Measurements from ENCODE around the gene C2orf76.
"Not testable (repeated sequence)": the region's sequence is repeated elsewhere in the genome, so short reads cannot be mapped to it uniquely, and the experiment has no call there.

Gene C2orf76

DNA sequence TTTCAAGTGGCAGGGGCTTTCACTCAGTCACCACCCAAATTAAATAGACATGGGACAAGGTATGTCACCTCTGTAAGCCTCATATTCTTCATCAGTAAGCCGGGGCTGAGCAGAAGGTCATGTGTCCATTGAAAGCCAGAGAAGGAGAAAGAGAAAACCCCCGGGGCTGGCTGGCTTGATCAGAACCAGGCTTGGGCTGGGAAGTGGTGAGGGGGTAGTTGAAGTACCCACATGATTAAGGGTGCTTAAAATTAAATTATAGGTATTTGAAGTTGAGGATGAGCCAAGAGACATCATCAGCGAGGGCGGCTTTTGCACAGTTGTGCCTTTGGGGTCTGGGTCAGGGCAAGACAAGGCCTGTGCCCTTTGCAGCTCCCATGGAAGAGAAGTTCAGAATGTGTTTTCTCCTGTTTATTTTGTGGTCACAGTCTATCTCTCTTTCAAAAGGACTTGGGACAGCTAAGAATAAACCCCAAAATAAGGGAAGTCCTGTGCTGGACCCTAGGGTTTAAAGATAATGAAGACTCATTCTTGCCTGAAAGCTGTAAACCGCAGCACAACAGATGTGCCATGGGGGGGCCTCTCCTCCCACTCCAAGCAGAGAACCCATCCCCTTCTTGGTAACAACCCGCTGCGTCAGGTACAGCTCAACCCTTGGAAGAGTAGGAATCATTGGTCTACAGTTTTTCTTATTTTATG lies 10.8 kb upstream of the C2orf76 start:
- DNase-seq (ENCODE audit: low spot score) = no peak

DNA sequence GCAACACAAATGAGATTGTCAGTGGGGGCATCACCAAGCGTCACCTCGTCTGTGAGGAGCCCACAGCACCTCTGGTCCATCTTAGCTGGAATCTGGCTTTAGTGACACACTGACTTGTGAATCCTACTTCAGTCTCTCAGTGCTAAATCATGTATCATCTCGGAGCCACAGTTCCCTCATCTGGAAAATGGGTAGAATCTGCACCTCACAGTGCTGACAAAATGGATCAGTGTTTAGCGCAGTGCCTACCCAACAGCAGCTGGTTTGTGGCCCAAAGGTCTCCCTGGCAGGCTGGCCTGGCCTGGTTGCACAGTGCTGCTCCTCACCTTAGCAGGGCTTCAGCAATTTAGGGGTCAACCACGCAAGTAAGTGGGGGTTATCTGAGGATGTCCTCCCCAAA lies 10.2 kb upstream of the C2orf76 start:
- DNase-seq (ENCODE audit: low spot score) = no peak

DNA sequence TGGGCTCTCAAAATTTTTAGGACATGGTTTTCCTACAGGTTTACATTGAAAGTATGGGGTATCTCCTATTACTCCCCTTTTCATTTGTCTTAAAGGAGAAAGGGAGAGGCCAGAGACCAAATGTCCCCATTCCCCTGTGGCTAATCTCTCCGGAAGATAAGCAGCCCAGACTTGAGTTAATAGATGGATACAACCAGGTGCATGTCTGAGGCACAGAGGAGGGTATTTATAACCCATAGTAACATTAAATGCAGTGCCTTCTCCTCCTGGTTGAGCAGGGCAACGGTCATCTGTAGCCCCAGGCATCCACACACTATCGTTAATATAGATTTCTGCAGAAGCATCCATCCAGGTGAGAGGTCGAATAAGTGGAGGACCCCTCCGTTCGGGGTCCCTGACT lies 9.8 kb upstream of the C2orf76 start:
- DNase-seq (ENCODE audit: low spot score) = not testable (repeated sequence)

DNA sequence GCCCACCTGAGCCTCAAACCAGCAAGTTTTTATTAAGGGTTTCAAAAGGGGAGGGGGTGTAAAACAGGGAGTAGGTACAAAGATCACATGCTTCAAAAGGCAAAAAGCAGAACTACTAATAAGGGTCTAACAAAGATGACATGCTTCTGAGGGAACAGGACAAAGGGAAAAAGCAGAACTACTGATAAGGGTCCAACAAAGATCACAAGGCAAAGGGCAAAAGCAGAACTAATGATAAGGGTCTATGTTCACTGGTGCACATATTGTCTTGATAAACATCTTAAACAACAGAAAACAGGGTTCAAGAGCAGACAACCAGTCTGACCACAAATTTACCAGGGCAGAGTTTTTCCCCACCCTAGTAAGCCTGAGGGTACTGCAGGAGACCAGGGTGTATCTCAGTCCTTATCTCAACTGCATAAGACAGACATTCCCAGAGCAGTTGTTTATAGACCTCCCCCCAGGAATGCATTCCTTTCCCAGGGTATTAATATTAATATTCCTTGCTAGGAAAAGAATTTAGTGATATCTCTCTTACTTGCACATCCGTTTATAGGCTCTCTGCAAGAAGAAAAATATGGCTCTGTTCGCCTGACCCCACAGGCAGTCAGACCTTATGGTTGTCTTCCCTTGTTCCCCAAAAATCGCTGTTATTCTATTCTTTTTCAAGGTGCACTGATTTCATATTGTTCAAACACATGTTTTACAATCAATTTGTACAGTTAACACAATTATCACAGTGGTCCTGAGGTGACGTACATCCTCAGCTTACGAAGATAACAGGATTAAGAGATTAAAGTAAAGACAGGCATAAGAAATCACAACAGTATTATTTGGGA lies 7.5 kb upstream of the C2orf76 start:
- DNase-seq (ENCODE audit: low spot score) = not testable (repeated sequence)

DNA sequence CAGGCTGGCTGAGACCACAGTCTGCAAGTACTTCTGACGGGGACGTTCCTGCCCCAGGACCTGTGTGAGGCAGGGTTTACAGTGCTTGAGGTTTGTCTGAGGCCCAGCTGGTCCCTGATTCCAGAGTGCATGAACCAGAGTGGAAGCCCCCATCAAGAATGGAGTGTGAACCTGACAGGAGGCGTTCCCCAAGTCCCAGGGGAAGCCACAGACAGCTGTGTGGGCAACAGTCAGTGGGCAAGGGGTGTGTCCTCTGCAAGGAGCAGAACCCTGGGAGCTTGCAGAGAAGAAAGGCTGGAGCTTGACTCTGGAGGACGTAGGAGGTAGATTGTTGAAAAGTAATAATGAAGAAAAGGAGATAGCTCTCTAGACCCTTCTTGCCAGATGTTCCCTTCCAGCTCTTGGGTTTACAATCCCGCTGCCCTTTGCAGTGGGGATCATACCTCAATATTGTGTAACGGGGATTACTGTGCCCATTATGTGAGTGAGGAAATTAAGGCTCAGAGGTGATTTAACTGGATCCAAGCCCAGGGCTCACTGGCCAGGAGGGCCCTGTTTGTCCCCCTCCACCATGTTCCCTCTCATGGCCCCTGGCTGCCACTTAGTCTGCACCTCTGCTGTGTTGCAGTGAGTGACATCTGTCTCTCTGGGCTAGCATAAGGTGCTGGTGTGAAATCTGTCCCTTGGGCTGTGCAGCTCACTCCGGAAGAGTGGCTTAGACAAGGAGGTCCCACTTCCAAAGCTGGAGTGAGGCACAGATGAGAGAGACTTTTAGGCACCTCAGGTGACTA lies 6.3 kb upstream of the C2orf76 start:
- DNase-seq (ENCODE audit: low spot score) = no peak

DNA sequence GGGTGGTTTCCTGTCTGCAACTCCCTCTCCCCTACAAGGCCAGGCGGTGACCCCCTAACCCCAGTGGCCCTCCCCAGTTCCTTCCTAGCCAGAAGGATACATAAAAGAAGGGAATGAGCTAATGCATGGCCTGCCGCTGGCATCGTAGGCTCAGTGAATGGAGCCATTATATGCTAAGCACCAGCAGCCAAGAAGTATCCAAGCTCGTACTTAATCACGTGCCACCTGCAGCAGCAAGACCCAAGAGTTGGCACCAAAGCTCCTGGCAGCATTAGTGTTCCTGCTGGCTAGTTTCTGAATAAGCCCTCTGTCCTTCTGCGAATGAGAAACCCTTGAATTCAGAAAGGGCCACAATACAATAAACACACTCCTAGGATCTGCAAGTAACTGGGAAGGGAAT lies 4.5 kb upstream of the C2orf76 start:
- DNase-seq (ENCODE audit: low spot score) = peak; percentile 95

DNA sequence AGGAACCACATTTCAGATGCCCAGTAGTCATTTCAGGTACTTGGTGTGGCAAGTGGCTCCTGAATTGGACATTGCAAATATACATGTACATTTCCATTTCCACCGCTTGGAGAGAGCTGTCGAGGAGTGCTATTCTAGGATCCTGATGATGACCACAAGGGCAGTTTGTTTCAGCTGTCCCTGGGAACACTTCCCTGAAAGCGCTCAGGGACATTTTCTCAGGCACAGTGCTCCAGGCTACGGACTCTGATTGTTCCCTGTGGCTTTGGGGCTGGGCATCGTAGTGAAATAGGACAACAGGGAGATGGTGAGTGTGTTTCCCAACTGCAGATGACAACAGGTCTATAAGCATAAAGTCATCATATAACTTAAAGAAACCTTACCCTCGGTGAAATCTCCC lies 3.2 kb upstream of the C2orf76 start:
- no peak for DNase-seq (ENCODE audit: low spot score)

DNA sequence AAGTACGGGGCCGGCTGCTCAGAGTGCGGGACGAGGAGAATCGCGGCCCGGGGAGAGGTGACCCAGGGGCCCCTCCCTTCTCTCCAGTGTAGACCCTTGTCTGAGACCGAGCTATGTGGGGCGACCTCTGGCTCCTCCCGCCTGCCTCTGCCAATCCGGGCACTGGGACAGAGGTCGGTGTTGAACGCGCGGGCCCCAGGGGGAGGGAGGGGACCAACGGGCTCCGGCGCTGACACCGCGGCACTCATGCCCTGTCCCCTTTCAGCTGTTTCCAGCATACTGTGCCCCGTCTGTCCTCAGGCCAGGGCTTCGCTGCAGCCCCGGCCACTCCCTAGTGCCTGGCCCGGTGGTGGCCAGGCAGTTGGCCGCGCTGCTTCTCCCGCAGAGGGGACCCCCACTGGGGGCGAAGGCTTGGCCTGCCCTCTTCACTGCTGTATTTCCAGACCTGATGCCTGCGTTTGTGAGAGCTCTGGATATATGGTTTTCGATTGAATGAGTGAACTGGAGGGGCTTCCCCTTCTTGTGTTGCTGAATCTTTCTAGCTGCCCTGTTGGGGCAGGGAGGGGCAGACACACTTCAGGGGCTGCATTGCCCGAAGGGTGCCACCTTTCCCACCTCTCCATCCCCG lies 952 bp upstream of the C2orf76 start:
- DNase-seq (ENCODE audit: low spot score) = peak; percentile 72

DNA sequence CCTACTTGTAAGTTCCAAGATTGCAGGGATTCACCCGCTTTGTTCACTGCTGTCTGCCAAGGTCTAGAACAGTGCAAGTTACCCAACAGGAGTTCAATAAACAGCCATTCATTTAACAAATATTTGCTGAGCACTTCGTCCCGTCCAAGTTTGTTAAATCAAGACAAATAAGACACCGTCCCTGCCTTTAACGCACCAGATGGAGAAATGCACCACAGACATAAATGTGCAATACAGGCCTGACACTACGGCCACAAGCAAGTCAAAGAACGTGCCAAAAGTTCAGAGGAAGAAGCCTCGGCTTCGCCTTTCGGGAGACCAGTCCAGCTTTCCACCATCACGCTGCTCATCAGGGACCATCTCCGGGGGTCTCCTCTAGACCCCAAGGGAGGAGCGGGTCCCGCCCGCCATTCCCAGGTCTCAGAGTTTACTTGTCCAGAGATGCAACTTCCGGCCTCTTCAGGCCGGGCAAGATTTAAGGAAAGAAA lies 429 bp downstream of the C2orf76 start:
- DNase-seq (ENCODE audit: low spot score) = no peak

DNA sequence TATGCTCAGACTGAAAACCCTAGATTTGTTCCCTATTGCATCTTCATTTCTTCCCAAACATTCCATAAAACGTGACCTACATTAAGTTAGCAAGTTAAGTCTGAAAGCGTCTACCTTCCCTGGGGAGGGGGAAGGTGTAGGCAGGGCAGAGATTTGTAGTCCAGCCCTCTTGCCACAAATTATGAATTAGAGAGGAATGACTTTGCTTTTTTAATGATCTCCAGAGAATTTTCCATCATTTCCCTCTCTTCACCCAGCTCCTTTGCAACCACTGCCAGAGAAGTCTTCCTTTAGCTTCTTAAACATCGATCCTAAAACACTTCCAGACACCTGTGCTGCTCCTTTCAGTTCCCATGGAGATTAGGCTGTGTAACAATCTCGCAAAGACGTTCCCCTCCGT lies 1.2 kb downstream of the C2orf76 start:
- DNase-seq (ENCODE audit: low spot score) = no peak

DNA sequence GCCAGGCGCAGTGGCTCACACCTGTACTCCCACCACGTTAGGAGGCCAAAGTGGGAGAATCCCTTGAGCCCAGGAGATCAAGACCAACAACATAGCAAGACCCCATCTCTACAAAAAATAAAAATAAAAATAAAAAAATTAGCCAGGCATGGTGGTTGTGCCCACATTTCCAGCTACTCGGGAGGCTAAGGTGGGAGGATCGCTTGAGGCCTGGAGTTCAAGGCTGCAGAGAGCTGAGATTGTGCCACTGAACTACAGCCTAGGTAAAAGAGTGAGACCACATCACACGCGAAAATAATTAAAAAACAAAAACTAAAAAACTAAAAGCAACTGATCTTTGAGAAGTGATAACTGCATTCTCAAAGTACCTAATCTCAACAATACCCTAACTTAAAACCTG lies 1.8 kb downstream of the C2orf76 start:
- DNase-seq (ENCODE audit: low spot score) = no peak

DNA sequence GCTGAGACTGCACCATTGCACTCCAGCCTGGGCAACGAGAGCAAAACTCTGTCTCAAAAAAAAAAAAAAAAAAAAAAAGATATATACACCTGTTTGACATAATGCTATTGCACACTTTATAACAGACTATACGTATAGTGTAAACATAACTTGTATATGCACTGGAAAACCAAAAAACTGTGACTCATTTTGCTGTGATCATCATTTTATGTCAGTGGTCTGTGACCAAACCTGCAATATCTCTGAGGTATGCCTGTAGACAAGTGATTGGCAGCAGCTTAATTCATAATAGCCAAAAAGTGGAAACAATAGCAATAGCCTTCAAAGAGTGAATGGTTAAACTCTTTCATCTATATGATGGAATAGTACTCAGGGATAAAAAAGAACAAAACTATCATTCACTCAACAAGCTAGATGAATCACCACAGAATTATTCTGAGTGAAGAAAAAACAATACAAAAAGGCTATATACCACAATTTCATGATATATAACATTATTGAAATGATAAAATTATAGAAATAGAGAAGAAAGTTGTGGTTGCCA lies 6.1 kb downstream of the C2orf76 start:
- DNase-seq (ENCODE audit: low spot score) = no peak

DNA sequence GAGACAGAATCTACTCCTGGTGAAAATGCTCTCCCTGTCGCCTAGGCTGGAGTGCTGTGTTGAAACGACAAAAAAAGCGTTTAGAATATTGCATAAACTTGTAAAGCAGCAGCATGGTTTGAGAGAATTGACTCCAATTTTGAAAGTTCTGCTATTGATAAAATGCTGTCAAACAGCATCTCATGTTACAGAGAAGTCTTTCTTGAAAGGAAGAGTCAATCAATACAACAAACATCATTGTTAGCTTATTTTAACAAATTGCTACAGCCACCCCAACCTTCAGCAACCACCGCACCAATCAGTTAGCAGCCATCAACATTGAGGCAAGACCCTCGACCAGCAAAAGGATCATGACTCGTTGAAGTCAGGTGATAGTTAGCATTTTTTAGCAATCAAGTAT lies 6.9 kb downstream of the C2orf76 start:
- no peak for DNase-seq (ENCODE audit: low spot score)

DNA sequence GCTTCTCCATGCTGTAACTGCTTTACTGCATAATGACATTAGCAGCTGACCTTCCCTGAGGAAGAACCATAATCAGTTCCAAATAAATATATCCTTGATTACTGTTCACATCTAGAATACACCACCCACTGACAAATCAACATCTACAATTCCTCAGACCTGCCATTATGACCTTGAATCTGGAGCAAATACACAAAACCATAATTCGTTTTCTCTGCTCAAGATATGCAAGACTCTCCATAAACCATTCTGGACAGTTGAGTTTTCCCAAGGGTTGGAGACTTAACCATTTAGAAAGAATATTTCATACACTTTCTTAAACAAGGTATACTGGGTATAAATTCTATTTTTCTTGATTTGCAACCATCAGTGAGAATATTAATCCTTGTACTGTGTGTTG lies 11.8 kb downstream of the C2orf76 start:
- DNase-seq (ENCODE audit: low spot score) = no peak

DNA sequence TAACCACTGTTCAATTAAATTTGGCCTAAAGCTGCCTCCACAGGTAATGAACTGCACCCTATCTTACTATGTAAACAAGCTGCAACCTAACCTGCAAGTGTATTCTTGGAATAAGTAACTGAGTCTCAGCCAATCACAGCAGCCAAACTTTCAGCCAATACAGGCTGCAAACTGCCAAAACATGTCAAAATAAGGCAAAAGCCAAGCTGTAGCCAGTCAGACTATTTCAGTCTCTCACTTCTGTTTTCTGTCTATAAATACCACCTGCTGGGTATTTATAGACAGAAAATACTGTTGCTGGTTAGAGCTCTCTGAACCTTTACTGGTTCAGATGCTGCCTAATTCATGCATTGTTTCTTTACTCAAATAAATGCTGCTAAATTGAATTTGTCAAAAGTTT lies 14.3 kb downstream of the C2orf76 start:
- DNase-seq (ENCODE audit: low spot score) = no peak

DNA sequence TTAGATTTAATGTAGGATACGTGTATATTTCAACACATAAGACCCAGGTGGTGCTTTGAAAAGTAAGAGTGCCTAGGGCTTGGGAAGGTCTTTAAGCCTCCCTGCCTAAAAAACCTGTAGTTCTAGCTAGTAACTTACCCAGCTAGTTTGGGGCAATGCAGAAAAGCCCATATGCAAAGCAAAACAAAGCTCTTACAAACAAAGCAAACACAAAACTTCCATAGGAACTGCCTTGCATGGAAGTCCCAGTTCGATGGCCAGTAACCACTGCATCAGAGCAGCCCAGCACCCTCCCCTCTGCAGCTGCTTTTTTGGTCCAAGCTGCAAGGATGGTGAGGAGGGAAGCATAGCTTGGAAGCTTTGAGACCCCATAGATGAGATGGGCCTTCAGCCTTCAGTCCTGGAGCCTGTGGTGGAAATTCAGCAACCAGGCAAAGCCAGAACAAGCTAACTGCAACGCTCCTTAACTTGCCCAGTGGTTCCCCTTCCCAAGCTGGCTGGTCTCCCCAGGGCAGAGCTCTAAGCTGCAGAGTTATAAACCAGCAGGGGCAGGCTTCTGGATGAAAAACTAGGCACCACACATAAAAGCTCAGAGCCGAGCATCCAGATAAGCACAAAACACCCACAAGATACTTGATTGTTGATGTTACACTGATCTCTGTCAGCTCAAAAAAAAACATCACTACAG lies 16.2 kb downstream of the C2orf76 start:
- no peak for DNase-seq (ENCODE audit: low spot score)

DNA sequence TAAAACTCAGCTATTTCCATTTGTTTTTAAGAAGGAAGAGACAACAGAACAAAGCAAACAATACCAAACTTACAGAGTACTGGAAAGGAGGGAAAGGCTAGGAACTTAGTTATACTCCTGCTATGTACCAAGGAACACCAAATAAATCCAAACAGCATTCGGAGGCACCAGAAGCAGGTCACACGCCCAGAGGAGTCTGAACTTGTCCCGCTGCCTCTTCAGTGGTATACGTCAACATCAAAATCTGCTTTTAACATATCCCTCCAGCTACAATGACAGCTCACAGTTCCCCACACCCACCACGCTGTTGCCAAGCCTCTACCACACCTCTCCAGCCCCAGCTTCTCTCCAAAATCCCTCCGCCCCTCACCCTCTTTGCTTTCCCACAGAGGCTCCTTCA lies 17.3 kb downstream of the C2orf76 start:
- DNase-seq (ENCODE audit: low spot score) = no peak

DNA sequence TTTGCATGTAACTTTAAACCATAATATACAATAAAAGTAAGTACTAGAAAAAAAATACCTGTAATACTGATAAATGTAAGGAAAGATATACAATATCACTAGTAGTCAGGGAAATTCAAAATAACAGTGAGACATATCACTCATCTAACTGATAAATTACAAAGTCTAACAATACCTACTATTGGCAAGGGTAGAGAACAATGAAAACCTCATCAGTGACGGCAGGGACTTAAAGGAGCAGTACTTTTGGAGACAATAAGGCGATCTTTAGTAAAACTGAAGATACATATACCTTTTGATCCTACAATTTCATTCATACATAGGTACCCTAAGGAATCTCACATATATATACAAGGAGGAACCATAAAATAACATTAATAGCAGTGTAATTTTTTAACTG lies 24.9 kb downstream of the C2orf76 start:
- DNase-seq (ENCODE audit: low spot score) = no peak

DNA sequence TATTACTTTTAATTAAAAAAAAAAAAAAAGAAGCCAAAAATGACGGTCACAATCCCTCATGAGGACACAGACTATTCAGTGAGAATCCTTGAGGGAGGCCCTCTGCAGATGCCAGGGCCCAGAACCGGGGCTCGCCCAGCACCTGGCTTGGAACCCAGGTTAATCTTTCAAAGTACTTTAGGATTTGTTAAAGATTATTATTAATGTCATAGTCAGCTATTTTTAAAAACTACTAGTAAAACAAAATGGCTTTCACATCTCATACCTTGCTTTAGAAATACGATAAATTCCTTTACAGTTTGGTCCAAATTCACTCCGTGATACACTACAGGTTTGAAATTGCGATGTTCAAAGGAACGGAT lies 27.1 kb downstream of the C2orf76 start:
- no peak for DNase-seq (ENCODE audit: low spot score)

DNA sequence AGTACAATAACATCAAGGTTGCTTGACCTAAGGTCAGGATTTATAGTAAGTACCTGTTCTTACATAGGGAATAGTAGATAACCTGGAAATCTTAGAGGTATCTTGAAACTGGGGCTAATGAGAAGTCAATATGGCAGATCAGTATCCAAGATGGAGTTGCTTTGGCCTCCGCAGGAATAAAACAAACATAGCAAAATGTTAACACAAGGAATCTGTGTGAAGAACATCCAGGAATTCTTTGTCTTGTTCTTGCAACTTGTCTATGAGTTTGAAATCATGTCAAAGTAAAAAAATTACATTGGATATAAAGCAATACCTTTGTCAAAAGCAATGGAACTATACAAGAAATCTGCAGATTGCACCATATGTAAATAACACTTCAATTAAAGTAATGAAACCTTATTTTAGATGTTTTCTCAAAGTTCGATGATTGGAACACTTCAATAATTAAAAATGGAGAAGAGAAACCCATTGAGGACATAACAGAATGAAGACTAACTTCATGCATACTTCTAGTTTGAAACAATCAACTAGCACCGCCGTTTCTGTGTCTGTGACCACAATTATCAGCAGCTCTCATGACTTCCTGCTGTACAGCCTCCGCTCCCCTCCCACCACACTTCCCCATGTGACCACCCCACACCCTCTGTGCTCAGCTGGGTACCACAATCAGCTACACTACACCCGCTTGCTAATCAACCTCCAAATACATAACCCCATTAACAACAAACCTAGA lies 27.6 kb downstream of the C2orf76 start:
- no peak for DNase-seq (ENCODE audit: low spot score)

DNA sequence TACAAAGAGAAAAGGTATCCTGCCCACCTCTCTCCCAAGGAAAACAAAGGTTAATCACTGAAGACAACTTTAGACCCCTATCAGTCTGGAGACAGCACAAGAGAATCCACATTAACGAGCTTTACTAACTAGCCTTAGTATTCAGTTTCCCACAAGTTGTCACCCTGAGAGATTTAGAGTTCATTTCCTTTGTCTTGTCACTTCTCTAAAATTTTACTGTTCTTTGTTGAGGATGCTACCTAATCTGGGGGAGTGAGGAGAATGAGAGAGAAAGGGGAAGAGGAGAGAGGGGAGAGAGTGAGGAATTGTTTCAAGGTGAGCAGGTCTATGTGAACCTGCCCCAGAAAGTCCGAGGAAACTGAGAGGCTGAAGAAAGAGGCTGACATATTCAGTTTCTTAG lies 28.4 kb downstream of the C2orf76 start:
- no peak for DNase-seq (ENCODE audit: low spot score)
